ENCODE measurements around the gene ARHGEF16. TPM values are rescaled to one million over a fixed set of nuclear protein-coding genes. Genes with fewer than 3 reads are reported as not detected.

The ARHGEF16 gene
- total RNA-seq, 2 donors from 2014 or later = 17.1 to 22.1 TPM

DNA sequence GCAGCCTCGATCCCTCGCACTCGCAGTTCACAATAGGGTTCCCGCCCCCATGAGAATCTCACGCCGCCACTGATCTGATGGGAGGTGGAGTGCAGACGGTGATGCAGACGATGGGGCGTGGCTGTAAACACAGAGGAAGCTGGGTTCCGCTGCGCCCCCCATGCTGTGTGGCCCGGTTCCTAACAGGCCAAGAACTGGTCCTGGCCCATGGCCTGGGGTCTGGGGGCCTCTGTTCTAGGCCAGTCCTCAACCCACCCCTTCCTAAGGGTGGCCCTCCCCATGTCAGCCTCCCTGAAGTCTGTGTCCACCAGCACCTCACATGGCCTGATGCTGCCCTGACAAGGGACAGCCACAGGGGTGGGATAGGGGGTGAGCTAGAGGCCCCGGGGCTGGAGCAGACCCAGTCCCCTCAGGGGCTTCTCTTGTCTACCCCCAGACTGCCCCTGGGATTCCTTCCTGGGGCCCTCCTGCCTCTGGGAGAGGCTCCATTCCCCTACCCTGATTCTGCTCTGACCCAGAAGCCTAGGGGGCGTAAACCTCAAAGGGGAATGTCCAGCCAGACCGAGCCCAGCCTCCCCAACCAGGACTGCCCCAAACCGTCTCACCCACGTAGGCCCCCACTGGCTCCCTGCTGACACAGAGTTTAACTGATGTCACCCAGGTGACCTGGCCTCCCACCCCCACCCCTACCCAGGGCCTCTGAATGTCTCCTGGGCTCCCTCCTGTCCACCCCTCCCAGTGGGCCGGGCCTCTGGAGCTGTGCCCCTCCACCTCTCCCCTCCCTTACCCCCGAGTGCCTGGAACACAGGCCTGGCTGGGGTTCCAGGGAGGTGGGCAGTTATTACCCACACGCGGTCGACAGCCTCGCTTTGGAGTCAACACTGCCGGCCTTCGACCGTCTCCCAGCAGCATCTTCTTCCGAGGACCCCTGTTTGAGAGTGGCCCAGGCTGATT is 14.8 kb upstream of the ARHGEF16 start:
- DNase-seq (no peak), ATAC-seq (no peak)
- Histone ChIP-seq H3K4me3 (no peak overlapping the region), H3K9me3 (no peaks in the 10 kb centered on the region), H3K36me3 (replicated peaks in 1 of 2; ENCODE audit: insufficient read depth in 1 of 2, low read depth in 2 of 2) (no peaks in the 10 kb centered on the region), H3K27me3 (no peaks in the 10 kb centered on the region), H3K27ac (no peak overlapping the region), H3K4me1 (no peaks in the 10 kb centered on the region)
- intact Hi-C loops (cut with DNase I) = no loop called here
- no peak for TF ChIP-seq POLR2A (IDR thresholded peaks at IDR 0.05)
- TF ChIP-seq, protein P1, sequence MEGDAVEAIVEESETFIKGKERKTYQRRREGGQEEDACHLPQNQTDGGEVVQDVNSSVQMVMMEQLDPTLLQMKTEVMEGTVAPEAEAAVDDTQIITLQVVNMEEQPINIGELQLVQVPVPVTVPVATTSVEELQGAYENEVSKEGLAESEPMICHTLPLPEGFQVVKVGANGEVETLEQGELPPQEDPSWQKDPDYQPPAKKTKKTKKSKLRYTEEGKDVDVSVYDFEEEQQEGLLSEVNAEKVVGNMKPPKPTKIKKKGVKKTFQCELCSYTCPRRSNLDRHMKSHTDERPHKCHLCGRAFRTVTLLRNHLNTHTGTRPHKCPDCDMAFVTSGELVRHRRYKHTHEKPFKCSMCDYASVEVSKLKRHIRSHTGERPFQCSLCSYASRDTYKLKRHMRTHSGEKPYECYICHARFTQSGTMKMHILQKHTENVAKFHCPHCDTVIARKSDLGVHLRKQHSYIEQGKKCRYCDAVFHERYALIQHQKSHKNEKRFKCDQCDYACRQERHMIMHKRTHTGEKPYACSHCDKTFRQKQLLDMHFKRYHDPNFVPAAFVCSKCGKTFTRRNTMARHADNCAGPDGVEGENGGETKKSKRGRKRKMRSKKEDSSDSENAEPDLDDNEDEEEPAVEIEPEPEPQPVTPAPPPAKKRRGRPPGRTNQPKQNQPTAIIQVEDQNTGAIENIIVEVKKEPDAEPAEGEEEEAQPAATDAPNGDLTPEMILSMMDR (IDR thresholded peaks at IDR 0.05) = no peak
- 55 to 58% methylated on average over 24 to 27 of the region's 27 CpGs for WGBS, 2 donors

DNA sequence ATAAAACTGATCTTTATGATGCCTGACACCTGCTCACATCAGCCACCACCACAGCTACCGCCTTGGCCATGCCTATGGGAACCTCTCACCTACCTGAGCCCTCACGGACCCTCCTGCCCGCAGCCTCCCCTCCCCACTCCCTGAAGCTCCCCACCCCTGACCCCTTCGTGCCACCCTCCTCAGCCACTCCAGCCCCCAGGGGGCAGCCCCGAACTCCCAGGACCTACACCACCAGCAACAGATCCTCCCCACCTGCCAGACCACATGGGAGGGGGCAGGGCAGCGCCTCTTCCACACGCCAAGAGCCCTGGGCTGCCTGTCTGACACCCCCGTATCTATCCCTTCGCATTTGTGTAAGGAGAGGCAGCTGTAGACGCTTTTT is 14.2 kb upstream of the ARHGEF16 start:
- H3K9me3 ChIP-seq = no peaks in the 10 kb centered on the region
- H3K36me3 ChIP-seq (replicated peaks in 1 of 2; ENCODE audit: insufficient read depth in 1 of 2, low read depth in 2 of 2) = no peaks in the 10 kb centered on the region
- 48 to 54% methylated on average over 9 to 10 of the region's 10 CpGs for WGBS, 2 donors
- H3K27ac ChIP-seq = no peak overlapping the region
- no peaks in the 10 kb centered on the region for H3K27me3 ChIP-seq
- ATAC-seq (no peak), DNase-seq (no peak)
- no peak overlapping the region for H3K4me3 ChIP-seq
- TF ChIP-seq, protein P1 (IDR thresholded peaks at IDR 0.05) = no peak
- TF ChIP-seq POLR2A (IDR thresholded peaks at IDR 0.05) = no peak
- intact Hi-C loops (cut with DNase I) = no loop called here
- no peaks in the 10 kb centered on the region for H3K4me1 ChIP-seq

DNA sequence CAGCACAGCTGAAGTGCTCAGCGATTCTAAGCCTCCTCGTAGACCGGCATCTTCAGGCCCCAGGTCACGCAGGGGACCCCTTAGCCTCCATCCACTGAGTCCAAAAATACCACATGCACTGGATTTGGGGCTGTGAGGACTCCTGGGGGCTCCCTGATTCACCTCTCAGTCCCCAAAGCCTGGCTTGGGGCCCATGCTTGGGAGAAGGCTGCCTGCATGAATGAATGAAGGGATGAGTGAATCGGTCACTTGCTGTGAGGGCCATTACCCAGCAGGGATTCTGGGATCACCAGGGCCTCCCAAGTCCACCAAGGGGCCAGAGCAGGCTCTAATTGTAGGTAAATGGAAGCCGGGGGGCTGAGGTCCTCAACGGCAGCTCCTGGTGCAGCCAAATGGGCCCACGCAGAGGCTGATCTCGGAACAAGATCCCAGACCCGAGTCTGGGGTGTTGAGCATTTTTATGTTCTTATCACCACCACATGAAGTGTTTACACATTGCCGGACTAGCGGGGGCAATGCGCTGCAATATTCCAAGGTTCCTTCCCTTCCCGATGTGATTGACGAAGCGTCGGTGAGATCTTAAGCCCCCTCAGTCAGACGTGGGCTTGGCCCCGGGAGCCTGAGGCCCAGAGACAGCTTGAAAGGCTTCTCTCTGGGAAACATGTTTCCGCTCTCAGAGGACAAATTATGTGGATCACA is 13.6 kb upstream of the ARHGEF16 start:
- ATAC-seq (no peak), DNase-seq (no peak)
- no peaks in the 10 kb centered on the region for H3K4me1 ChIP-seq
- H3K4me3 ChIP-seq = no peak overlapping the region
- no peak overlapping the region for H3K27ac ChIP-seq
- H3K36me3 ChIP-seq (replicated peaks in 1 of 2; ENCODE audit: insufficient read depth in 1 of 2, low read depth in 2 of 2) = no peaks in the 10 kb centered on the region
- 41 to 48% methylated on average over 17 to 20 of the region's 20 CpGs for WGBS, 2 donors
- no peaks in the 10 kb centered on the region for H3K9me3 ChIP-seq
- no peaks in the 10 kb centered on the region for H3K27me3 ChIP-seq
- intact Hi-C loops (cut with DNase I) = no loop called here
- no peak for TF ChIP-seq POLR2A (IDR thresholded peaks at IDR 0.05)
- TF ChIP-seq, protein P1 (IDR thresholded peaks at IDR 0.05) = no peak

DNA sequence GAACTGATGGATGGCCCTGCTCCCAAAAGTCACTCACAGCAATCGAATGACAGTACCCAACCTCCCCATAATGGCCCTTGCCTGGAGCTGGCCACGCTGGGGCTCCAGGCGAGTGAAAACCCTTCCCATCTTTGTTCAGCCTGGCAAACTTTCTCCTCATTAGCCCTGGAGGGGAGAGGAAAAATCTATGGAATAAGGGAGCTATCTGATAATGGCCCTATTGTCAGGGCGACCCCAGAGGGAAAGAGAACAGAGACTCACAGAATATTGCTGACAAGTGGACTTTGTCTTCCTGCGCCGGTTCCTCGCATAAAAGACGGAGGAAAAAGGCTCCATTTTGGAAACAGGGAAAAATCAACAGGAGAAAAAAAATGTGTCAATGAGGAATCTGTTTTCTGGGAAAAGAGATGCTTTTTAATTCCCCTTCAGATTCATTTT is 13.0 kb upstream of the ARHGEF16 start:
- 28 to 34% methylated on average over 8 of the region's 8 CpGs for WGBS, 2 donors
- Histone ChIP-seq H3K27ac (no peak overlapping the region), H3K4me3 (no peak overlapping the region)

More for the DNA sequence above, 13.0 kb upstream of the ARHGEF16 start:
- TF ChIP-seq, protein P1 (IDR thresholded peaks at IDR 0.05) = no peak
- TF ChIP-seq POLR2A (IDR thresholded peaks at IDR 0.05) = no peak
- H3K36me3 ChIP-seq (replicated peaks in 1 of 2; ENCODE audit: insufficient read depth in 1 of 2, low read depth in 2 of 2) = no peaks in the 10 kb centered on the region
- no peaks in the 10 kb centered on the region for H3K27me3 ChIP-seq
- no peak for DNase-seq
- intact Hi-C loops (cut with DNase I) = no loop called here
- H3K4me1 ChIP-seq = no peaks in the 10 kb centered on the region
- no peaks in the 10 kb centered on the region for H3K9me3 ChIP-seq
- ATAC-seq = no peak

Data from body of pancreas (tissue), 4 donors.